GM12878 (cell line): Measurements from ENCODE around the gene ABHD13. TPM values are rescaled to one million over a fixed set of nuclear protein-coding genes. Genes with fewer than 3 reads are reported as not detected.
A peak's percentile ranks its signal among the peaks of the same experiment; 100 is the strongest.

Experiments used
- ATAC-seq: fragments of 200-7000 bp; cut with Tn5 transposase; 3 replicates; pipeline ENCODE4 v1.9.1; 2020; ENCODE audit warnings: mild to moderate bottlenecking, moderate library complexity
- BruUV-seq: library from RNA; stranded (reverse); fragments of 400-500 nt; replicated peaks from 2 replicates; lab custom pipeline; 2021; lab: Mats Ljungman, UMichigan
- CTCF ChIA-PET: fragments of 300-600 bp; sonication (Branson Sonifier 250); formaldehyde crosslinking; extraction: SDS; loops from one replicate; lab custom pipeline; 2021; ENCODE audit warnings: inconsistent platforms; lab: Yijun Ruan, JAX
- POLR2A ChIA-PET: fragments of 350-600 bp; formaldehyde crosslinking; extraction: SDS; loops from one replicate; lab custom pipeline; 2021; ENCODE audit warnings: inconsistent platforms; lab: Charles Lee
- RAD21 ChIA-PET: fragments of 300-600 bp; sonication (Branson Sonifier 250); formaldehyde crosslinking; loops from one replicate; lab custom pipeline; 2023; ENCODE audit warnings: antibody characterized with exemption; ENCODE audit not compliant: unreplicated experiment; lab: Charles Lee
- SMC1A ChIA-PET: fragments of 300-600 bp; sonication (Branson Sonifier 250); formaldehyde crosslinking; loops from one replicate; lab custom pipeline; 2023; ENCODE audit not compliant: unreplicated experiment, uncharacterized antibody; lab: Charles Lee
- DNase-seq: peaks from one replicate; pipeline ENCODE4 v3.0.0-alpha.2; 2011; ENCODE audit warnings: low read depth, low spot score
- FAIRE-seq: peaks from 3 replicates; lab custom pipeline; 2011; peaks lifted over from hg19 to GRCh38; lab: Jason Lieb, UNC
- H2AFZ ChIP-seq: 2 replicates; pipeline ENCODE4 v1.6.0; 2011; ENCODE audit warnings: low read depth, low read length, control low read depth; ENCODE audit not compliant: control insufficient read depth
- H3K27ac ChIP-seq: 2 replicates; pipeline ENCODE4 v1.5.1; 2011; ENCODE audit warnings: control low read depth; ENCODE audit not compliant: control insufficient read depth, insufficient read depth
- H3K27me3 ChIP-seq, 2 experiments: replicated peaks in 1 of 2; 2 replicates each; pipeline versions ENCODE4 v1.6.0 to v1.6.1; 2011; ENCODE audit warnings: low read length in 1 of 2; ENCODE audit not compliant: control insufficient read depth in 2 of 2, insufficient read depth in 2 of 2
- H3K36me3 ChIP-seq, 2 experiments: 2 replicates each; pipeline ENCODE4 v1.5.1; 2011; ENCODE audit warnings: low read length in 1 of 2; ENCODE audit not compliant: control insufficient read depth in 2 of 2, insufficient read depth in 2 of 2
- H3K4me1 ChIP-seq: 2 replicates; pipeline ENCODE4 v1.6.1; 2011; ENCODE audit warnings: mild to moderate bottlenecking, low read length, moderate library complexity, mixed read lengths; ENCODE audit not compliant: control insufficient read depth, insufficient read depth
- H3K4me2 ChIP-seq: 2 replicates; pipeline ENCODE4 v1.6.0; 2011; ENCODE audit warnings: control low read depth; ENCODE audit not compliant: control insufficient read depth, insufficient read depth
- H3K4me3 ChIP-seq: fragments of 200-600 bp; sonication (generic); 2 replicates; pipeline ENCODE4 v1.5.1; 2016
- H3K79me2 ChIP-seq: 2 replicates; pipeline ENCODE4 v1.6.0; 2011; ENCODE audit warnings: low read length; ENCODE audit not compliant: control insufficient read depth, insufficient read depth
- H3K9ac ChIP-seq: 2 replicates; pipeline ENCODE4 v1.8.0; 2011; ENCODE audit warnings: low read length, control low read depth, mixed read lengths; ENCODE audit not compliant: control insufficient read depth, insufficient read depth
- H3K9me3 ChIP-seq: replicated peaks from 3 replicates; pipeline ENCODE4 v1.5.1; 2011; ENCODE audit warnings: mild to moderate bottlenecking, low read length; ENCODE audit not compliant: control insufficient read depth, insufficient read depth
- H4K20me1 ChIP-seq: 2 replicates; pipeline ENCODE4 v1.6.0; 2011; ENCODE audit not compliant: control insufficient read depth, insufficient read depth
- CBX3 ChIP-seq: fragments of 200-600 bp; sonication (generic); IDR thresholded peaks from 2 replicates; pipeline ENCODE4 v1.6.1; 2016; ENCODE audit warnings: low read depth, borderline replicate concordance
- CHD4 ChIP-seq: fragments of 200-600 bp; sonication (generic); IDR thresholded peaks from 2 replicates; pipeline ENCODE4 v1.6.1; 2016; ENCODE audit warnings: mild to moderate bottlenecking
- DPF2 ChIP-seq: fragments of 450-650 bp; IDR thresholded peaks from 2 replicates; pipeline ENCODE4 v1.6.1; 2017; ENCODE audit warnings: mild to moderate bottlenecking
- HDGF ChIP-seq: fragments of 450-650 bp; IDR thresholded peaks from 2 replicates; pipeline ENCODE4 v1.6.1; 2016; ENCODE audit warnings: antibody characterized with exemption
- IKZF2 ChIP-seq, 2 experiments: fragments of 450-650 bp; IDR thresholded peaks; 2 replicates each; pipeline ENCODE4 v1.6.1; 2017; ENCODE audit warnings: mild to moderate bottlenecking in 2 of 2, moderate library complexity in 2 of 2
- IRF4 ChIP-seq: IDR thresholded peaks from 2 replicates; pipeline ENCODE4 v1.6.1; 2011; ENCODE audit warnings: low read depth, low read length
- JUNB ChIP-seq: IDR thresholded peaks from 2 replicates; pipeline ENCODE4 v1.6.1; 2016; ENCODE audit warnings: antibody characterized with exemption, mild to moderate bottlenecking
- JUND ChIP-seq: IDR thresholded peaks from 2 replicates; pipeline ENCODE4 v1.6.1; 2012; ENCODE audit warnings: low read depth, mild to moderate bottlenecking, low read length, improper control_type of control experiment, moderate library complexity
- MXI1 ChIP-seq: fragments of 150-350 bp; IDR thresholded peaks from 2 replicates; pipeline ENCODE4 v1.6.1; 2011; ENCODE audit warnings: low read depth, mild to moderate bottlenecking, inconsistent platforms, low read length, improper control_type of control experiment
- NFYB ChIP-seq: IDR thresholded peaks from 2 replicates; pipeline ENCODE4 v1.6.1; 2011; ENCODE audit warnings: low read depth, mild to moderate bottlenecking, low read length, improper control_type of control experiment, moderate library complexity; ENCODE audit not compliant: insufficient read depth
- PBX3 ChIP-seq: IDR thresholded peaks from 2 replicates; pipeline ENCODE4 v1.6.1; 2011; ENCODE audit warnings: mild to moderate bottlenecking, low read depth, low read length, moderate library complexity; ENCODE audit not compliant: insufficient replicate concordance
- PML ChIP-seq: IDR thresholded peaks from 2 replicates; pipeline ENCODE4 v1.6.1; 2012; ENCODE audit warnings: low read length, inconsistent platforms
- RCOR1 ChIP-seq: conservative IDR thresholded peaks from 2 replicates; pipeline ENCODE4 v1.6.1; 2012; ENCODE audit warnings: low read depth, low read length, improper control_type of control experiment
- RELB ChIP-seq: fragments of 450-650 bp; IDR thresholded peaks from 2 replicates; pipeline ENCODE4 v1.6.1; 2017; ENCODE audit warnings: low read depth, mild to moderate bottlenecking, moderate library complexity
- RFX5 ChIP-seq: IDR thresholded peaks from 2 replicates; pipeline ENCODE4 v1.6.1; 2011; ENCODE audit warnings: low read depth, low read length, improper control_type of control experiment
- RUNX3 ChIP-seq: IDR thresholded peaks from 2 replicates; pipeline ENCODE4 v1.6.1; 2012; ENCODE audit warnings: low read length, inconsistent platforms
- SIX5 ChIP-seq: IDR thresholded peaks from 2 replicates; pipeline ENCODE4 v1.6.1; 2011; ENCODE audit warnings: mild to moderate bottlenecking, low read depth, low read length, moderate library complexity; ENCODE audit not compliant: severe bottlenecking
- SKIL ChIP-seq: fragments of 450-650 bp; IDR thresholded peaks from 2 replicates; pipeline ENCODE4 v1.6.1; 2017; ENCODE audit warnings: mild to moderate bottlenecking, low read depth, inconsistent platforms; ENCODE audit not compliant: poor library complexity, severe bottlenecking
- SREBF2 ChIP-seq: IDR thresholded peaks from 2 replicates; pipeline ENCODE4 v1.6.1; 2012; ENCODE audit warnings: mild to moderate bottlenecking, low read length
- ZNF622 ChIP-seq: fragments of 450-650 bp; IDR thresholded peaks from 2 replicates; pipeline ENCODE4 v1.6.1; 2017; ENCODE audit warnings: mild to moderate bottlenecking, inconsistent platforms
- WGBS: methylation state at CpG from one replicate; pipeline ENCODE4 v1.1.6; 2016; ENCODE audit warnings: low lambda C conversion rate; ENCODE audit not compliant: insufficient replicate concordance, insufficient coverage; ENCODE audit errors: missing lambda C conversion rate; 5-methylcytosine and 5-hydroxymethylcytosine counted together
- in situ Hi-C: fragments of 300-500 bp; cut with MboI; formaldehyde crosslinking; loops from 9 replicates; pipeline ENCODE4 v1.14.3; 2018; ENCODE audit warnings: mixed read lengths
- intact Hi-C: fragments of 100-400 bp; cut with micrococcal nuclease; formaldehyde crosslinking; loops from one replicate; pipeline ENCODE4 v1.14.2; 2022; ENCODE audit not compliant: unreplicated experiment
- polyA plus RNA-seq, 11 experiments: library from polyadenylated mRNA; depleted of rRNA in 4 of 11; unstranded in 6 of 11; stranded (reverse) in 5 of 11; fragments of >200 nt; fragmentation: Nextera tagmentation in 4 of 11; fragmentation: Illumina TruSeq in 1 of 11; extraction: Ambion mirVana in 4 of 11; extraction: Trizol in 1 of 11; gene quantifications; 1 replicate in 1 of 11; 2 replicates in 10 of 11; pipeline versions ENCODE4 v1.2.1 to v1.2.3, GENCODE V29; 2011 to 2016; ENCODE audit warnings: inconsistent platforms in 2 of 11, missing spikeins in 2 of 11, low read depth in 1 of 11
- total RNA-seq, 4 experiments: library from RNA; depleted of rRNA in 3 of 4; stranded (reverse); fragments of >200 nt in 3 of 4; fragmentation: Illumina TruSeq in 1 of 4; extraction: Trizol in 1 of 4; gene quantifications; 2 replicates each; pipeline versions ENCODE4 v1.2.1 to v1.2.3, GENCODE V29; 2013 to 2021

The ABHD13 gene
- total and polyA plus RNA-seq, 10 of the 15 experiments (the other 5 are each of a cell fraction or from before 2014, with no cell fraction given): 3.2 to 10.7 (median 6.5) TPM

DNA sequence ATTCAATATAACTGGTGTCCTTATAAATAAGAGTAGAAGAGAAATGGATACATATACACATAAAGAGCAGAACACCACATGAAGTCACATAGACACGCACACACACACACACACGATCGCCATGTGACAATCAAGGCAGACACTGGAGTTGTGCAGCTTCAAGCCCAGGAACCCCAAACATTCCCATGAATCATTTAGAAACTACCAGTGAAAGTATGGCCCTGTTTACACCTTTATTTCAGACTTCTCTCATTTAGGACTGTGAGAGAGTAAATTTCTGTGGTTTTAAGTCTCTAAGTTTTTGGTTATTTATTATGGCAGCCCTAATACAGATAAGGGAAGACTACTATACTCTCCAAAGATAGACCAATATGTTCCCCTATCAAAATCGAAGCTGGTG is 31.0 kb downstream of the ABHD13 start:
- SMC1A ChIA-PET: interaction anchor here (1.0 kb wide), 1 partner anchor 20 kb away, joined by 3 read pairs; no protein-coding TSS in a partner anchor
- DNase-seq (no peak), FAIRE-seq (no peak)
- H3K79me2 ChIP-seq: no peaks in the 10 kb centered on the region
- WGBS: 43% methylated on average over 4 of the region's 4 CpGs
- H3K4me3 ChIP-seq: no peak overlapping the region
- POLR2A ChIA-PET: interaction anchor here (0.6 kb wide), 1 partner anchor 17 kb away, joined by 3 read pairs; no protein-coding TSS in a partner anchor
- H3K9me3 ChIP-seq: peaks cover 5% of the 10 kb centered on the region
- H3K36me3 ChIP-seq: no peaks in the 10 kb centered on the region
- in situ Hi-C loops: no loop called here
- H4K20me1 ChIP-seq: no peaks in the 10 kb centered on the region
- intact Hi-C loops: no loop called here
- H3K4me1 ChIP-seq: no peaks in the 10 kb centered on the region
- BruUV-seq: no TSS peak
- CTCF ChIA-PET: no interaction called here
- no peak overlapping the region for H3K9ac ChIP-seq
- H3K27ac ChIP-seq: no peak overlapping the region
- H3K27me3 ChIP-seq: no peaks in the 10 kb centered on the region
- TF ChIP-seq CBX3 (no peak), RFX5 (no peak), IKZF2 (IDR thresholded peaks at IDR 0.05) (peak; percentile 16 to 61; a peak in 2 of 4 replicates), MXI1 (no peak), JUND (0 out of 2 replicates have a peak, but pooled peaks have one; percentile 6), CHD4 (no peak), JUNB (peak; percentile 58), RELB (peak; percentile 43; the same call in 1 of the 2 replicates), PML (no peak), ZNF622 (no peak), HDGF (no peak), IRF4 (peak; percentile 32; the same call in 1 of the 2 replicates), NFYB (no peak), SKIL (peak; percentile 22), PBX3 (no peak), RUNX3 (peak; percentile 68), SIX5 (no peak), DPF2 (0 out of 2 replicates have a peak, but pooled peaks have one; percentile 16), SREBF2 (no peak), RCOR1 (no peak)
- TF ChIP-seq, all 136 proteins: peak for 8
- peak; percentile 86 for ATAC-seq
- H3K4me2 ChIP-seq: no peak overlapping the region; the same call in 1 of the 2 replicates
- H2AFZ ChIP-seq: no peak overlapping the region
- RAD21 ChIA-PET: interaction anchor here (1.3 kb wide), 1 partner anchor 21 kb away, joined by 3 read pairs; no protein-coding TSS in a partner anchor
